ENCODE data around the gene HAPLN3. TPM values are rescaled to one million over a fixed set of nuclear protein-coding genes. Genes with fewer than 3 reads are reported as not detected.

The HAPLN3 gene
- total RNA-seq, 1 donor from 2014 or later = 16.8 TPM

GRCh38 chr15:88830016-88830415 is 65.3 kb downstream of the HAPLN3 start:
- peaks cover 3% of the 10 kb centered on the region for H3K27me3 ChIP-seq (ENCODE audit: control insufficient read depth, insufficient read depth, low read length)
- DNase-seq (ENCODE audit: low read depth) = no peak
- TF ChIP-seq, protein P1, sequence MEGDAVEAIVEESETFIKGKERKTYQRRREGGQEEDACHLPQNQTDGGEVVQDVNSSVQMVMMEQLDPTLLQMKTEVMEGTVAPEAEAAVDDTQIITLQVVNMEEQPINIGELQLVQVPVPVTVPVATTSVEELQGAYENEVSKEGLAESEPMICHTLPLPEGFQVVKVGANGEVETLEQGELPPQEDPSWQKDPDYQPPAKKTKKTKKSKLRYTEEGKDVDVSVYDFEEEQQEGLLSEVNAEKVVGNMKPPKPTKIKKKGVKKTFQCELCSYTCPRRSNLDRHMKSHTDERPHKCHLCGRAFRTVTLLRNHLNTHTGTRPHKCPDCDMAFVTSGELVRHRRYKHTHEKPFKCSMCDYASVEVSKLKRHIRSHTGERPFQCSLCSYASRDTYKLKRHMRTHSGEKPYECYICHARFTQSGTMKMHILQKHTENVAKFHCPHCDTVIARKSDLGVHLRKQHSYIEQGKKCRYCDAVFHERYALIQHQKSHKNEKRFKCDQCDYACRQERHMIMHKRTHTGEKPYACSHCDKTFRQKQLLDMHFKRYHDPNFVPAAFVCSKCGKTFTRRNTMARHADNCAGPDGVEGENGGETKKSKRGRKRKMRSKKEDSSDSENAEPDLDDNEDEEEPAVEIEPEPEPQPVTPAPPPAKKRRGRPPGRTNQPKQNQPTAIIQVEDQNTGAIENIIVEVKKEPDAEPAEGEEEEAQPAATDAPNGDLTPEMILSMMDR (IDR thresholded peaks at IDR 0.05; ENCODE audit: insufficient read depth, low read length, poor library complexity, severe bottlenecking) = no peak
- H3K36me3 ChIP-seq (ENCODE audit: control insufficient read depth, insufficient read depth, low read length) = no peaks in the 10 kb centered on the region
- H3K4me3 ChIP-seq (ENCODE audit: low read depth, low read length) = no peak overlapping the region

DNA sequence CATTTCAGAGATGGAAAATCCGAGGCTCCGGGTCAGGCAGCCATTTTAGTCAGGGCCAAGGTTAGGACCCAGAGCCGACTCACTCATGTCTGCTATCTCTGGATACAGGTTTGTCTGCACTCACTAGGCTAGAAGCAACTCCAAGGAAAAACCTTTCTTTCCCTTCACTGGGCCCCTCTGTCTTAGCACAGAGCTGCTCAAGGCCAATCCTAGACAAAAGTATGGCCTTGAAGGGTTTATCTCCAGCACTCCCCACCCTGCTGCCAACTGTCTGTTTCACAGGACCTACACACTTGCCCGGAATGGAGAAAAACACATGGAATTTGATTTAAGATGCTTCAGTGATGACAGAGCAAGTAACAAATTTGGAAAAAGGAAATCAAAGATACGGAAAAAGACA is 66.6 kb downstream of the HAPLN3 start:
- TF ChIP-seq, protein P1 (IDR thresholded peaks at IDR 0.05; ENCODE audit: insufficient read depth, low read length, poor library complexity, severe bottlenecking) = no peak
- Histone ChIP-seq H3K4me3 (ENCODE audit: low read depth, low read length) (no peak overlapping the region), H3K27me3 (ENCODE audit: control insufficient read depth, insufficient read depth, low read length) (peaks cover 4% of the 10 kb centered on the region), H3K36me3 (ENCODE audit: control insufficient read depth, insufficient read depth, low read length) (no peaks in the 10 kb centered on the region)
- no peak for DNase-seq (ENCODE audit: low read depth)

Other genes with a start within 250 kb of the HAPLN3 start
- 0.08 and 0.27 TPM in 2 replicates for gene ACAN, start 92.1 kb downstream of the HAPLN3 start, total RNA-seq
- 261 and 270 TPM in 2 replicates for gene MFGE8, start 17.8 kb upstream of the HAPLN3 start, total RNA-seq
- 39.7 and 62.7 TPM in 2 replicates for gene ABHD2, start 192.9 kb upstream of the HAPLN3 start, total RNA-seq

All from kidney epithelial cell (primary cell).